EL (cell line): ENCODE measurements around the gene IPO11.
"Not testable (repeated sequence)": the region's sequence is repeated elsewhere in the genome, so short reads cannot be mapped to it uniquely, and the experiment has no call there.

Experiments
- DNase-seq: peaks from one replicate; pipeline ENCODE4 v3.0.0-alpha.2; 2016

The IPO11 gene

DNA sequence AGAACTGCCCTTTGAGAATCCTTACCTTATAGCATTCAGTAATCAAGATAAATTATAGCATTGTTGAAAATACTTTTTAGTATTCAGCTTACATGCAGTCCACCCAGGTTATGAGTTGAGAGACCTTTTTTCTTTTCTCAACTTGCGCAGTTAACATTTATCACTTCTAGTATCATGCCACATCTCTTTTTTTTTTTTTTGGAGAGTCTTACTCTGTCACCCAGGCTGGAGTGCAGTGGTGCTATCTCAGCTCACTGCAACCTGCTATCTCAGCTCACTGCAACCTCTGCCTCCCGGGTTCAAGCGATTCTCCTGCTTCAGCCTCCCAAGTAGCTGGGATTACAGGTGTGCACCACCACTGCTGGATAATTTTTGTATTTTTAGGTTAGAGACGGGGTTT, 195.1 kb downstream of the IPO11 start:
- DNase-seq: no peak

DNA sequence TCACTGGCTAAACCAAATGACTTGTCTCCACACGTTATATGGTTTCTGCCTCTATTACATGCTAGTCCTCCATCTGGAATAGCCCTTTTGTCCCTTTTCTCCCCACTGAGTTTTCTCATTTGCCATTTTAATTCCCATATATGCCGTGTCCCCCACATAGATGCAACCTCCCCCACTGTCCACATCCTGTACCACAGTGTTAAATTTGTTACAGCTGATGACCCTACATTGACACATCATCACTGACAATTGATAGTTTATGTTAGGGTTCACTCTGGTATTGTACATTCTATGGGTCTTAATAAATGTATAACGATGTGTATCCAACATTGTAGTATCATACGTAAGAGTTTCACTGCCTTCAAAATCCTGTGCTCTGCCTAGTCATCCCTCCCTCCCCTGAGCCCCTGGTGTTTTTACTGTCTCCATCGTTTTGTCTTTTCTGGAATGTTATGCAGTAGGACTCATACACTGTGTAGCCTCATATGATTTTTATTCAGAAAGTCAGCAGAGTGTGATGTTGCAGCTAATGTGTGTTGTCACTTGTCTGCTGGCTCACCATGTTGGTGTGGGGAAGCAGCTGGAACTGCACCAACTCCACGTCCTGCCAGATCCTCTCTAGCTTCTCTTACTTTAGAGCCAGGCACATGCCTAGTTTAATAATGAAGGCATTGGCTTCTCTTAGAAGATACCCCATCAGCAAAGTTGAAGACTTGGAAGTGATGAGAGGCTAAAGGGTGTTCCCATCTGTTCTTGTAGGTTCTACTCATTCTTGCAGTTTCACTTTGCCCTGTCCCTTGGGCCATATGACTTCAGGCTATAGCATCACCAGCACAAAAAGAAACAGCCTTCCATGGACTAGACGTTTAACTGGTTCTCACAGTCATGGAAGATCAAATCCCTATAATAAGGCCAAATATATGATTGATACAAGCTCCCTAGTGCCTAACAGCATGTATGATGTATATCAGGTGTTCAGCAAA, 196.3 kb downstream of the IPO11 start:
- DNase-seq: no peak

DNA sequence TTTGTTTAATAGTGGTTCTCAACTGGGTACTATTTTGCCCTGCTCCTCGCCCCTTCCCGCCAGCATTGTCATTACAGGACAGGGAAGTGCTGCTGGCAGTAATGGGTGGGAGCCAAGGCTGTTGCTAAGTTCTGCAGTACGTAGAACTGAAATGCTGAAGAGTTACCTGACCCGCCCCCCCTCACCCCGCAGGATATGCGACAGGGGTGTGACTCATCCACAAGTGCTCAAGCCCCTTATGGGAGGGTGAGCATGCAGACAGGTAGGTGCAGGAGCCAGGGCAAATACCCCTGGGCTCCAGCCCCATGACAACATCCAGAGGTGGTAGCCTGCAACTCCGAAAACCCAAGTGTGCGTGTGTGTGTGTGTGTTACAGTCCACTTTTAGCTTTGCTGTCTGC, 201.8 kb downstream of the IPO11 start:
- DNase-seq: no peak

DNA sequence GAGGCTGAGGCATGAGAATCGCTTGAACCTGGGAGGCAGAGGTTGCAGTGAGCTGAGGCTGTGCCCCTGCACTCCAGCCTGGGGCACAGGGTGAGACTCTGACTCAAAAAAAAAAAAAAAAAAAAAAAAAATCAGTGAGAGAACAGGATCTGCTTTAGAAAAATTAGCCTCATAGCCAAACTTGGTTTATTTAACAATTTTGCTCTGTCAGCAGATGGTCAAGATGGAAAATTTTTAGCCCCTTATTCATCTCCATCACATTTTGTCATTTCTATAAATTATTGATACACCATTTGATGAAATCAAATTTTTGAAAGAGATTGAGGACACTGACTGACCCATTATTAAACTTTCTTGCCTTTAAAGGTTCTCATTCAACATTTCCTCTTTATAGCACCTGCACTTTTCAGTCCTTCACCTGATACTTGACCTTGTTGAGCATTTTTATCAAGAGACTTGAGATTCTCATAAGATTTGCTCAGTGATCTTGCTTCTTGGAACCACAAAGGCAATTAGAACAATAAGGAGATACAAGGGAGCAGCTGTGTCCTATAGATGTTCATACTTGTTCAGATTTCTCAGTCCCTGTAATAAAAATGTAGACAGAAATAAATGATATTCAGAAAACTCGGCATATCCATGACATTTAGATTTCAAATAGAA, 204.2 kb downstream of the IPO11 start:
- DNase-seq: no peak

DNA sequence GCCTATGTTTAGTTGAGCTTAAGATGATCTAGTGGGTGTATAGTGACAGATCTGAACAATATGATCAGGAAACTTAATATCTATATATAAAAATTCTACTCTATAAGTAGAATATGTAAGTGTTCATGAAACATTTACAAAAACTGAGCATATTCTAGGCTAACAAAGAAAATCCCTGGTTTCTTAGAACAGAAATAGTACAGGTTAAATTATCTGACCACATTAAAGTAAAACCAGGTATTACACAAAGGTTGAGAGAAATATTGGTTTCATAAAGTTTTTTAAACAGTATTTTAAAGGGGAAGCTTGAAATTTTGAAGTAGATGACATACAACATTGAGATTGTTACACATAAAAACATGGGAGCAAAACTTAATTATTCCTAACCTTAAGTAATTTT, 205.4 kb downstream of the IPO11 start:
- DNase-seq: no peak

DNA sequence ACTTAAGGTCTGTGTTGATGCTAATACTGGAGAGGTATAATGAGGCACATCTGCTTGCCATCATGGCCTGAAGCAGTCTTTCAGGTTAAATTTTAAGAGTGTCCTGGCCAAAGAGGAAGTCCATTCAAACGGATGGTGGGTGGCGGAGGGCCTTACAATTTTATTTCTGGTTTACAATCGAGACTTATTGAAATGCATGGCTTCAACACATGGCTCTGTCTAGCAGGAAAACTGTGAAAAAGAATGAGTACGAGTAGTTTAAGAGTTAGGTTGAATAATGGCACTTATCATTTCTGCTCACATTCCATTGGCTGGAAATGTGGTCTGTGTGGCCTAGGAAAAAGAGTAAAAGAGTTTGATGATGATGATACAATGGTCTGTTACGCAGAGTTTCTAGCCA, 208.2 kb downstream of the IPO11 start:
- DNase-seq: no peak

DNA sequence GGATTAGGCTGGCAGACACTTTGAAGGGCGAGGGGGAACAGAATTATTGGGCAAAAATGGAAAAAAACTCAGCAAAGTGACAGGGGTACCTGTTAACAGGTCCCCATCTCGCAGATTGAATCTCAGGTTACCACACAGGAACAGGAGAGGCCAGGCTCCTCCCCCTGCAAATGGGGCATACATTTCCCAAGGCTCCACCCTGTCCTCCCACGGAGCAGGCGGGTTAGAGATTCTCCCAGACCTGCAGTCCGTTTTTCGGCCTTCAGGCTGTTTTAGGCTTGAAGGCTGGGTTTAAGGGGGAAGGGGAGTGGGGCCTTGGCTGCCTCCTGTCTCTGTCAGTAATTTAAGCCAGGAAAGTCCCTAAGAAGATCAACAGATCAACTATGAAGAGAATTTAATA, 208.7 kb downstream of the IPO11 start:
- no peak for DNase-seq

DNA sequence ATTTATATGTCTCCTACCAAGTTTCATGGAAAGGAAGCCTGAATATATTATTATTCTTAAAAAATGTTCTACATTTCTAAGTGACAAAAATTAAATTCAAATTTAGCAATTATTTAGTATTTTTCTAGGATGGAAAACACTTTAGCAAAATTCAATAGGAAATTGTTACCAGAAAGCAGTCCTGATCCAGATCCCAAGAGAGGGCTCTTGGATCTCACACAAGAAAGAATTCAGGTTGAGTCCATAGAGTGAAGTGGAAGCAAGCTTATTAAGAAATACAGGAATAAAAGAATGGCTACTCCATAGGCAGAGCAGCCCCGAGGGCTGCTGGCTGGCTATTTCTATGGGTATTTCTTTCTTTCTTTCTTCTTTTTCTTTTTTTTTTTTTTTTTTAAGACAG, 210.7 kb downstream of the IPO11 start:
- no peak for DNase-seq

DNA sequence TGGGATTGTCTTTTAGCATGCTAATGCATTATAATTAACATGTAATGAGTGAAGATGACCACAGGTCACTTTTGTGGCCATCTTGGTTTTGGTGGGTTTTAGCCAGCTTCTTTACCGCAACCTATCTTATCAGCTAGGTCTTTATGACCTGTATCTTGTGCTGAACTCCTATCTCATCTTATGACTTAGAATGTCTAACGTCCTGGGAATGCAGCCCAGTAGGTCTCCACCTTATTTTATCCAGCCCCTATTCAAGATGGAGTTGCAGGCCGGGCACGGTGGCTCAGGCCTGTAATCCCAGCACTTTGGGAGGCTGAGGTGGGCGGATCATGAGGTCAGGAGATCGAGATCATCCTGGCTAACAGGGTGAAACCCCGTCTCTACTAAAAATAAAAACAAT, 211.9 kb downstream of the IPO11 start:
- not testable (repeated sequence) for DNase-seq

DNA sequence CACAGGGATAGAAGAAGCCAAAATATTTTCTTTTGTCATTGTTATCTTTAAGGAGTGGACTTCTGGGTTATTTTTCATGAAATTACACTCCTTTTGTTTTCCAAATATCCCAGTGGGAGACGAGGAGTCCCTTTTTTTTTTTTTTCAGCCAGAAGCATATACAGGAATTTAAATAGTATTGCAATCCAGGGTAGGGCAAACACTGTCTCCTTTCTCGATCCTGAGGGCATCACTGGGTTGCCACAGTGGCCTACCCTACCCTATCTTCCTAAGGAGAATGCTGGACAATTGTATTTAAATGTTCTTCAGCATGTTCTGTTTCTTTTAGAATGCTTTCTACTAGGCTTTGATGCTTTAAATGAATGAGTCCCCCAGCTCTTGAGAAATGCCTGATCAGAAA, 214.0 kb downstream of the IPO11 start:
- DNase-seq: no peak

DNA sequence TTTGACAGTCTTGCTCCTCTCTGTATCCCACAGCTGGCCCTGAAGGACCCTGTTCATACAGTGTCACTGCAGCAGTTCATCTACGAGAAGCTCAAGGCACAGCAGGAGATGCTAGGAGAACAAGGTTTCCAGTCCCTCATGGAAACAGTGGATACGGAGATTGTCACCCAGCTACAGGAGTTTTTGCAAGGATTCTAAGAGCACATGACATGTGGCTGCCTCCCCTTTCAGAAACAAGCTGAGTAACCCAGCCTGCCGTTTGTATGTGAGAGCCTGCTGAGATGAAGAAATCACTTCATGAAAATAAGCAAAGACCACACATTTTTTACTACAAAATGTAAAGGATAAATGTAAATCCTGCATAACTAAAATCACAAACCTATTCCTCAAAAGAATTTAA, 214.6 kb downstream of the IPO11 start:
- no peak for DNase-seq

DNA sequence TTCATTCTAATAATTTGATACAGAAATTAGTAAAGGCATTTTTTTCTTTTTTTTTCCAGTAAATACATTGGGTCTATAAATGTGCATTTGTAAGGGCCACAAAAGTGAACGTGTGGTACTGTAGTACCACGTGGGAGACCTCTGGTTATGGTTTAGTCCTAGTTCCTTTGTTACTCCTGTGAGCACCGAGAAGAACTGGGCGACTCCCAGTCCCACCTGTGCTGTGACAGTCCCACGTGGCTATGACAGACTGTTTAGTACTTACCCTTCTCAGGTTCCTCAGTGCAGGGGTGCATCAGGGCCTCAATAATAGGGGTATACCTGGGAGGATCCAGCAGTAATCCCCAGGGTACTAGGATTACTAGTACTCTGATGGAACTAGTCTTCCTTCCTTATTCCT, 215.3 kb downstream of the IPO11 start:
- no peak for DNase-seq

DNA sequence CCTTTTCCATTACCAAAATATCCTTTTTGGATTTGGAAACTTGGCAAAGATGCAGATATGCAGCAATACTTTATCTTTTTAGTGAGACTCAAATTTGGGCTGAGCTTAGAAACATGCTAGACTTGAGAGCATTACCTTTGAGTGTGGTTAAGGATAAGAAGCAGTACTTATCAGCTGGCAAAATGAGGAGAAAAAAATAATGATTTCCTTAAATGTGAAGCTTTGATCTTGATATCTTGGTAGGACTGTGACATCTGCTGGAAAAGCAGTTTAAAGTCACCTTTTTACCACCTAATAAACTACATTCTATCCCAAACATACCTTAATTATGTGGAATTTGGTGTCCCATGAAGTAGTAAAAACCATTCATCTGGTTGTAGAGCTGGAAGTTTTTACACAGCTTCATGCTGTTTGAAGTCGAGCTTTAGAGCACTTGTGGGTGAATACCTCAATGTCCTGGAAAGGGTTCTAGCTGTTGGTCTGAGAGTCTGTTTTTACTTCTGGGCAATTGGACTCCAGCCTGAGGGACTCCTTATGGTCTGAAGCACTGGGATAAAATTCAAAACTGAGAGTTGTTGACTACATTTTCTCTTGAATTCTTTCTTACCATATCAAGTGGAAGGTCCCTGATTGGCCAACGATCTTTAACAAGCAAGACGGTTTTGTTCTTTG, 219.5 kb downstream of the IPO11 start:
- DNase-seq: no peak

DNA sequence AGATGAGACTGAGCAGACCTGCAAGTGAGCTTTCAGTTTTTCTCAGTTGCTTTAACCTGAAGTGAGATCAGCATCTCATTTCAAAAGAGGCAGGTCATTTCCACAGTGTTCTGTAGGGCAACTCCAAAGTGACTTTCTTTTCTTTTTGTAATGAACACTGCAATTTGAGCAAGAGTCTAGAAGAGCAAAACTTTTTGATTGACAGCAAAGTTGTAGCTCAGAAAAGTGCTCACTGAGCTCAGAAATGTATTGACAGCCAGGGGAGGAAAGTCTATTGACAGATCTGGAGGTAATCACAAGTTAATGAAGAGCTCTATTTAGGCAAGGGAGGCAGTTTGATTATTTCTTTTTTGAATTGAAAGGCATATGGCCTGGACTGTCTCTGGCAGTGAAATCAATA, 220.7 kb downstream of the IPO11 start:
- no peak for DNase-seq

DNA sequence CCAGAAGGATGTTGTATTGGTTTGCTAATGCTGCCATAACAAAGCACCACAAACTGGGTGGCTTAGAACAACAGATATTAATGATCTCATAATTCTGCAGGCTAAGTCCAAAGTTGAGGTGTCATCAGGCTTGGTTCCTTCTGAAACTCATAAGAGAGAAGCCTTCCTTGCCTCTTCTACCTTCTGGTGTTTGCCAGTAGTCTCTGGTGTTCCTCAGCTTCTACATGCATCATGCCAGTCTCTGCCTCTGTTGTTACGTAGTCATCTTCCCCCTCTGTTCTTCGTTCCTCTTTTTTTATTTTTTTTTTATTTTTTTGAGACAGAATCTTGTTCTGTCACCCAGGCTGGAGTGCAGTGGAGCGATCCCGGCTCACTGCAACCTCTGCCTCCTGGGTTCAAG, 227.9 kb downstream of the IPO11 start:
- DNase-seq: no peak

DNA sequence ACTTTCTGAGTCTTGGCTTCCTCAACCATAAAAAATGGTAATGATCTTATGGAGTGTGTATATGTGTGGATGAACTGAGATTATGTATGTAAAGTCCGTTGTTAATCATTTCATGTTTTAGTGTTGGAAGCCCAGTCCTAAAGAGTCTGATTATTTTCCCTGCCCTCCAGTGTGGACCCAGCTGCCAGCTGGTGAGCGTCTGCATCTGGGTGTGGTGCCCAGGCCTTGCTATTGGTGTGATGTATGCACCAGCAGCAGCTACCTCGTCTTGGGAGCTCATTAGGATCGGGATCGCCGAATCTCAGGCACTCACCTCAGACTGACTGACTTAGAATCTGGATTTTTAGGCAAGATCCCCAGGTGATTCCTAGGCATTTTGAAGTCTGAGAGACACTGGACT, 229.9 kb downstream of the IPO11 start:
- DNase-seq: no peak

DNA sequence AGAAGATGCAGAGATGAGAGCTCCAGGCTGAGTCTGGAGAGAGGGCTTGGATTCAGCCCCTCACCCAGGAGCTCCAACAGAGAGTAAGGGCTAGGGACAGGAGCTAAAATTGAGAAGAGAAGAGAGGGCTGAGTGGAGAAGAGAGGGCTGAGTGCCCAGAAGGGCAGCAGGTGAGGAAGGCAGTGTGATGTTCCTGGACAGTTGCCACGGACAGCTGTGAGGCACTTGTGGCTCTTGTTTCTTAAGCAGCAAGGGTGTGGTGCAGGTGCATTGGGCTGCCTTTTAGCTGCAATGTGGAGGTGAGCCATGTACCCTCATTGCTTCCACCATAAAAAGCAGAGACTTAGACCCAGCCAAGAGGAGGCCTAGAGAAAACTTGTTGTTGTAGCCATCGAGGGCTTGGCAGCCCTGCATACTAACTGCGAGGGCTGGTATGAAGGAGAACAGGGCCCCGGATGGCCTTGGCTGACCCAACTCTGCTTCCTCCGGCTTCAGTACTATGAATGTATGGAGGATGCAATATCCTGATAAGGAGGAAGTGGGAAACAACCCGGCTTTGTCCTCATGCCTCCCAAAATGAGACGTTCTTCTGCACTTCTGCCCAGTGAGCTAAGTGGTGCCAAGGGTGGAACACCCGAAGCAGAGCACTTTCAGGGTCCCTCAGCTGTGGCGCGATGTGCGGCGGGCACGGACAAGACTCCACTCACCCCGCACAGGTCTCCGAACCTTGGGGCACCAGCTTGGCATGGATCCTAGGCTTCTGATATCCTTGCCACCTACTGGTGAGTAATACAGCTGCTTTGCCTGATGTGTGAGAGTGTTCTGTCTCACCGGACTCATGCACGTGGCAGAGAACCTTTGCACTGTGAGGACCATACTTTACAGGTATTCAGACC, 231.2 kb downstream of the IPO11 start:
- no peak for DNase-seq

DNA sequence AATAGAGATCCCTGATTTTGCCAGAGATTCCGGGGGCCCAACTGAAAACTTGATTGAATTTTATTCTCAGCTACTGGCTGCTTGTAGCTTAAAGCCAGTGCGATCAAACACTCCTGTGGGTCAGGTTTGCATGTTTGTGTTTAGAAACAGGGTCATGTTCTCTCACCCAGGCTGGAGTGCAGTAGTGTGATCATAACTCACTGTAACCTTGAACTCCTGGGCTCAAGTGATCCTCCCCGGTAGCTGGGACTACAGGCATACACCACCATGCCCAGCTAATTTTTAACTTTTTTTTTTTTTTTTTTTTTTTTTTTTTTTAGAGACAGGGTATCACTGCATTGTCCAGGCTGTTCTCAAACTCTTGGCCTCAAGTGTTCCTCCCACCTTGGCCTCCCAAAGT, 232.7 kb downstream of the IPO11 start:
- DNase-seq: no peak

DNA sequence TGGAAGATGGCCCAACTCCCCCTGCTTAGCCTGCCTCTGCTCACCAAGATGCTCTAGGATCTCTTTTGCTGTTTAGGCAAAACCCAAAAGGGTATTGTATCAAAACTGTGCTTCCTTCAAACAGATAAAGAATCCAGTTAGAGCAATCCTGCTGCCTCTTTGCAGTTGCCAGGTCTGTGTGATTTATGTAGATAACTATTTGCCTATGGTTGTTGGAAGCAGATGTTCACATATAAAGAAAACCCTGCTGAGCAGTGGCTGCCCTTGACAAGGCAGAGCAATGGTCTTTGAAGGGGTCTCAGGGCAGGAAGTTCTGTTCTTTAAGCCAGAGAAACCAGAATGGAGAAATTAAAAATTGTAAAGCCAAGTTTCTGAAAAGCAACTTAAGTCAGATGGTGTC, 234.7 kb downstream of the IPO11 start:
- DNase-seq: no peak

DNA sequence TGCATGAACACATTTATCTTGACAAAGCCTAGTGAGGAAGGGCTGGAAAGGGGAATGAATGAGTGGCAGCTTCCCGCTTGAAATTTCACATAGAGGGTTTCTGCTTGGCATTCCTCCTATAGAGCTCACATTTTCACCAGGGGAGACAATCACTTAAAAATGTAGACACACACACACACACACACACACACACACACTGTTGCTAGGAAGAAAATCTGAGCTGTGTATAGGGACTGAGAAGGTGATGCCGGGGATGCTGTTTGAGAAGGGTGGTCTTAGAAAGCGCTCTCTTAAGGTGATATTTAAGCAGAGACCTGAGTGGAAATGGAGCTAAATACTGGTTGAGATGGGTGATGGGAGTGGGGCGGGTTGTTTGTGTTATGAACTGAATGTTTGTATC, 236.5 kb downstream of the IPO11 start:
- no peak for DNase-seq

DNA sequence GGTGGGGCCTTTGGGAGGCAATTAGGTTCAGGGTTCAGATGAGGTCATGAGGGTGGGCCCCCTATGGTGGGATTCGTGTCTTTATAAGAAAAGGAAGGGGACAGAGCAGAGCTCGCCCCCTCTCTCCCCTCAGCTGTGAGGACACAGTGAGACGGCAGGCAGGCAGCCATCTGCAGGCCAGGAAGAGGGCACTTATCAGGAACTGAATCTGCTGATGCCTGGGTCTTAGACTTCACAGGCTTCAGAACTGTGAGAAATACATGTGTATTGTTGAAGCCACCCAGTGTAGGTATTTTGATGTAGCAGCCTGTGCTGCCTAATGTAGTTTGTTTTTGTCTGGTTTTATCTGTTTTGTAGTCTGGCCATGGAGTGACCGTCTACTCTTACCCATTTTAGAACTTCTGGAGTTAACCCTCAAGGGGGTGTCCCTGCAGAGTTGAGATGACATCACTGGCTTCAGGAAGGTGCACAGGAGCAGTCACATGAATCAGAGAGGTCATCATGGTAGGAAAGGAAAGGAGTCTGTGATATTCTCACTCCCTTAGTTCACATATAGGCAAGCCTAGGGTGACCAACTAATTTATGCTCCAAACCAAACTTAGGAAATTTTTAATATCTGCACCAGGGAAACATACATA, 237.0 kb downstream of the IPO11 start:
- peak; percentile 22 for DNase-seq

DNA sequence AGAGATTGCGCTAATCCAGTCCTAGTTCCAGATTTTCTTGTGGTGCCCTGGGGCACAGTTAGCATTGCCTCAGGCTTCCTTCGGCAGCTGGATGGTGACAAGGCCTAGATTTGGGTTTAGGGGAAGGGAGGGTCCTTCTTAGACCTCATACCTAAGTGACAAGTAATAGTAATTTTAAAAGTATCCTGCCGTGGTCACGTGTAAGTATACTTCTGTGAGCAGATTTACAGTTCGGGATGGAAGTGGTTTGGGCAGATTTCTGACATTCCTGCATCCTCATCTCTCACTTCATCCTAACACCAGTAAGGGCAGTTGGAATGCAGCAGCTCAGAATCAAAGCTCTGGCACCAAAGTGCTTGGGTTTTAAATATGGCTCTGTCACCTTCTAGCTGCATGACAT, 237.6 kb downstream of the IPO11 start:
- DNase-seq: peak; percentile 66
